H9 (cell line): ENCODE measurements around the gene CLRN1. TPM values are rescaled to one million over a fixed set of nuclear protein-coding genes. Genes with fewer than 3 reads are reported as not detected.

Experiments
- DNase-seq: peaks from one replicate; pipeline ENCODE4 v3.0.0-alpha.2; 2017
- H2AFZ ChIP-seq: one replicate; pipeline ENCODE4 v1.6.1; 2013; ENCODE audit warnings: mild to moderate bottlenecking, low read length, control low read depth, moderate library complexity
- H2AK5ac ChIP-seq: 2 replicates; pipeline ENCODE4 v1.6.1; 2013; ENCODE audit warnings: low read length, control low read depth, mixed read lengths; ENCODE audit not compliant: insufficient read length
- H2BK120ac ChIP-seq: one replicate; pipeline ENCODE4 v1.6.1; 2013; ENCODE audit warnings: low read depth, mild to moderate bottlenecking, low read length, control low read depth, inconsistent platforms; ENCODE audit not compliant: poor library complexity, severe bottlenecking
- H2BK12ac ChIP-seq: 2 replicates; pipeline ENCODE4 v1.6.1; 2013; ENCODE audit warnings: low read length, control low read depth, mixed read lengths, low read depth; ENCODE audit not compliant: insufficient read length
- H2BK15ac ChIP-seq: 2 replicates; pipeline ENCODE4 v1.6.1; 2013; ENCODE audit warnings: low read depth, low read length, control low read depth
- H2BK20ac ChIP-seq: one replicate; pipeline ENCODE4 v1.6.1; 2013; ENCODE audit warnings: low read depth, mild to moderate bottlenecking, low read length, control low read depth, inconsistent platforms; ENCODE audit not compliant: poor library complexity, severe bottlenecking
- H2BK5ac ChIP-seq: 2 replicates; pipeline ENCODE4 v1.6.1; 2013; ENCODE audit warnings: low read length, control low read depth, mixed read lengths; ENCODE audit not compliant: insufficient read length
- H3K14ac ChIP-seq: 2 replicates; pipeline ENCODE4 v1.6.1; 2013; ENCODE audit warnings: low read length, control low read depth; ENCODE audit not compliant: insufficient read depth
- H3K18ac ChIP-seq: 2 replicates; pipeline ENCODE4 v1.6.1; 2013; ENCODE audit warnings: low read depth, mild to moderate bottlenecking, mixed read lengths, low read length, control low read depth; ENCODE audit not compliant: insufficient read length
- H3K23ac ChIP-seq: 2 replicates; pipeline ENCODE4 v1.6.1; 2013; ENCODE audit warnings: low read length, control low read depth, mixed read lengths, low read depth; ENCODE audit not compliant: insufficient read length
- H3K23me2 ChIP-seq: 2 replicates; pipeline ENCODE4 v1.6.1; 2013; ENCODE audit warnings: low read depth, mild to moderate bottlenecking, mixed read lengths, low read length, control low read depth; ENCODE audit not compliant: insufficient read length, poor library complexity, severe bottlenecking
- H3K27ac ChIP-seq: 2 replicates; pipeline ENCODE4 v1.5.1; 2013; ENCODE audit warnings: low read length, control low read depth, mixed read lengths, low read depth; ENCODE audit not compliant: insufficient read length
- H3K27me3 ChIP-seq: 2 replicates; pipeline ENCODE4 v1.6.1; 2013; ENCODE audit warnings: low read length, control low read depth, inconsistent platforms; ENCODE audit not compliant: insufficient read depth
- H3K4ac ChIP-seq: 2 replicates; pipeline ENCODE4 v1.6.1; 2013; ENCODE audit warnings: low read depth, mild to moderate bottlenecking, control low read depth, inconsistent platforms, low read length, moderate library complexity
- H3K4me1 ChIP-seq: 2 replicates; pipeline ENCODE4 v1.6.1; 2013; ENCODE audit warnings: low read length, control low read depth, inconsistent platforms; ENCODE audit not compliant: insufficient read depth
- H3K4me2 ChIP-seq: 2 replicates; pipeline ENCODE4 v1.6.1; 2013; ENCODE audit warnings: low read length, control low read depth, mixed read lengths; ENCODE audit not compliant: insufficient read length, insufficient read depth
- H3K56ac ChIP-seq: 2 replicates; pipeline ENCODE4 v1.6.1; 2013; ENCODE audit warnings: low read depth, mild to moderate bottlenecking, mixed read lengths, low read length, control low read depth; ENCODE audit not compliant: insufficient read length
- H3K79me1 ChIP-seq: 2 replicates; pipeline ENCODE4 v1.6.1; 2013; ENCODE audit warnings: low read depth, mild to moderate bottlenecking, moderate library complexity, low read length, control low read depth, inconsistent platforms; ENCODE audit not compliant: insufficient read depth, poor library complexity, severe bottlenecking
- H3K79me2 ChIP-seq: 2 replicates; pipeline ENCODE4 v1.6.1; 2013; ENCODE audit warnings: low read length, control low read depth, inconsistent platforms; ENCODE audit not compliant: insufficient read depth
- H3K9ac ChIP-seq: 2 replicates; pipeline ENCODE4 v1.6.1; 2013; ENCODE audit warnings: low read length, control low read depth, mixed read lengths; ENCODE audit not compliant: insufficient read length; ENCODE audit errors: extremely low read depth
- H3K9me3 ChIP-seq: one replicate; pipeline ENCODE4 v1.6.1; 2013; ENCODE audit warnings: low read depth, low read length, inconsistent platforms; ENCODE audit not compliant: control insufficient read depth
- H3T11ph ChIP-seq: one replicate; pipeline ENCODE4 v1.6.1; 2013; ENCODE audit warnings: mild to moderate bottlenecking, low read length, control low read depth, inconsistent platforms
- H4K20me1 ChIP-seq: one replicate; pipeline ENCODE4 v1.6.1; 2013; ENCODE audit not compliant: control insufficient read depth, insufficient read length, insufficient read depth
- H4K5ac ChIP-seq: 2 replicates; pipeline ENCODE4 v1.6.1; 2013; ENCODE audit warnings: low read depth, mild to moderate bottlenecking, mixed read lengths, low read length, control low read depth; ENCODE audit not compliant: insufficient read length
- H4K8ac ChIP-seq: replicated peaks from 2 replicates; pipeline ENCODE4 v1.6.1; 2013; ENCODE audit warnings: low read length, control low read depth, mixed read lengths, low read depth; ENCODE audit not compliant: insufficient read length
- H4K91ac ChIP-seq: 2 replicates; pipeline ENCODE4 v1.6.1; 2013; ENCODE audit warnings: low read depth, mild to moderate bottlenecking, moderate library complexity, mixed read lengths, low read length, control low read depth; ENCODE audit not compliant: insufficient read length
- H3K27ac Mint-ChIP-seq, 3 experiments: 2 replicates in 2 of 3; 3 replicates in 1 of 3; pipeline ENCODE4 v1.8.0; 2020 to 2021; ENCODE audit warnings: mixed read lengths in 3 of 3, mild to moderate bottlenecking in 1 of 3, moderate library complexity in 1 of 3
- H3K27me3 Mint-ChIP-seq: 2 replicates; pipeline ENCODE4 v1.8.0; 2021; ENCODE audit warnings: low read depth, mild to moderate bottlenecking, moderate library complexity, mixed read lengths
- H3K36me3 Mint-ChIP-seq, 3 experiments: 2 replicates in 2 of 3; 3 replicates in 1 of 3; pipeline ENCODE4 v1.8.0; 2020 to 2021; ENCODE audit warnings: low read depth in 3 of 3, mixed read lengths in 3 of 3; ENCODE audit not compliant: insufficient read depth in 1 of 3
- H3K4me1 Mint-ChIP-seq, 2 experiments: 2 replicates each; pipeline ENCODE4 v1.8.0; 2020; ENCODE audit warnings: mixed read lengths in 2 of 2
- H3K4me3 Mint-ChIP-seq, 2 experiments: 2 replicates in 1 of 2; 3 replicates in 1 of 2; pipeline ENCODE4 v1.8.0; 2020 to 2021; ENCODE audit warnings: mild to moderate bottlenecking in 2 of 2, mixed read lengths in 2 of 2, moderate library complexity in 1 of 2
- H3K9me3 Mint-ChIP-seq, 2 experiments: 2 replicates in 1 of 2; 3 replicates in 1 of 2; pipeline ENCODE4 v1.8.0; 2020; ENCODE audit warnings: mild to moderate bottlenecking in 2 of 2, mixed read lengths in 2 of 2, moderate library complexity in 1 of 2
- CTCF ChIP-seq: fragments of 200-600 bp; sonication (generic); conservative IDR thresholded peaks from 3 replicates; pipeline ENCODE4 v1.8.0; 2021; ENCODE audit warnings: antibody characterized with exemption, mild to moderate bottlenecking
- WGBS: extraction: QIAGEN DNeasy Blood & Tissue Kit; methylation state at CpG from one replicate; pipeline ENCODE4 v1.1.7; 2013; ENCODE audit warnings: missing lambda C conversion rate, low lambda C conversion rate, mixed read lengths; ENCODE audit not compliant: insufficient read length; ENCODE audit errors: extremely low coverage; 5-methylcytosine and 5-hydroxymethylcytosine counted together
- total RNA-seq: library from RNA; stranded (reverse); gene quantifications from 2 replicates; pipeline ENCODE4 v1.2.1, GENCODE V29; 2021

CLRN1 gene
- total RNA-seq, 1 experiment from 2014 or later, result not detected

DNA sequence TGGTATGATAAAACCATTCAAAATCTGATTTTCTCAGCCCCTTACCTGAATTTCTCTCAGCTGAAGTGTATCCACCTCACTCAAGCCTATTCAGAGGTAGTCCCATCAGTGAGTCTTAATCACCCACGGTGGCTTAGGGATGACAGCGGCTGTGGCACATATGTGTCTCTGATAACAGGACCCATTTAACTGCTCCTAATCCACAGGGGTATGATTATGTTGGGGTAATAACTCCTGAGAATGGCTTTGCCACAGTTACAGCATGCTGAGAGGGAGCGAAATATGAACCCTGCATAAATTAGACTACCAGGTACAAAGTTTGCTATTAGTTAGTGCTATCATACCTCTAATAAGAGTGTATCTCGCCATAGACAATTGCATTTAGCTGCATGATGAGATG lies 10.6 kb downstream of the CLRN1 start:
- Histone ChIP-seq H3K9me3 (no peaks in the 10 kb centered on the region), H3K4ac (no peak overlapping the region), H2BK15ac (no peak overlapping the region), H3K4me2 (no peak overlapping the region), H2BK12ac (no peak overlapping the region), H4K20me1 (no peaks in the 10 kb centered on the region), H3K18ac (no peak overlapping the region), H4K8ac (no peak overlapping the region), H3K23me2 (no peaks in the 10 kb centered on the region), H3K56ac (no peak overlapping the region), H2BK20ac (no peak overlapping the region), H2AFZ (no peak overlapping the region), H3K79me1 (no peaks in the 10 kb centered on the region), H2AK5ac (no peak overlapping the region), H2BK5ac (no peak overlapping the region), H3T11ph (no peak overlapping the region), H2BK120ac (no peak overlapping the region), H4K91ac (no peak overlapping the region), H3K23ac (no peak overlapping the region), H3K27me3 (no peaks in the 10 kb centered on the region), H3K79me2 (no peaks in the 10 kb centered on the region), H4K5ac (no peak overlapping the region), H3K4me1 (no peaks in the 10 kb centered on the region), H3K9ac (no peak overlapping the region), H3K27ac (no peak overlapping the region), H3K14ac (no peak overlapping the region)
- TF ChIP-seq CTCF, result no peak
- H3K36me3 Mint-ChIP-seq, result no peaks in the 10 kb centered on the region
- peaks cover 3% of the 10 kb centered on the region; the same call in 1 of the 2 replicates for H3K27me3 Mint-ChIP-seq
- no peak overlapping the region for H3K4me3 Mint-ChIP-seq
- no CpG with 5 or more reads among the region's 4 CpGs for WGBS
- peaks cover 2 to 3% of the 10 kb centered on the region in 2 experiments; a peak in 2 of 4 replicates for H3K4me1 Mint-ChIP-seq
- no peak for DNase-seq
- no peaks in the 10 kb centered on the region for H3K9me3 Mint-ChIP-seq
- no peak overlapping the region for H3K27ac Mint-ChIP-seq
